HCT116 (cell line): ENCODE data around the gene FNDC3B. TPM values are rescaled to one million over a fixed set of nuclear protein-coding genes. Genes with fewer than 3 reads are reported as not detected.

Experiments
- ATAC-seq: fragments of 200-7000 bp; cut with Tn5 transposase; 2 replicates; pipeline ENCODE4 v1.9.1; 2020; ENCODE audit warnings: mild to moderate bottlenecking, moderate library complexity
- BruUV-seq: library from RNA; stranded (reverse); fragments of 400-500 nt; replicated peaks from 2 replicates; lab custom pipeline; 2021; lab: Mats Ljungman, UMichigan
- CTCF ChIA-PET: fragments of 300-600 bp; sonication (Branson Sonifier 250); formaldehyde crosslinking; loops from one replicate; lab custom pipeline; 2021; ENCODE audit warnings: antibody characterized with exemption; lab: Charles Lee
- POLR2A ChIA-PET: fragments of 300-600, 350-600 bp; sonication (Branson Sonifier 250); formaldehyde crosslinking; loops from one replicate; lab custom pipeline; 2021; ENCODE audit warnings: antibody characterized with exemption; lab: Charles Lee
- RAD21 ChIA-PET, 2 experiments: fragments of 300-600 bp; sonication (Branson Sonifier 250); formaldehyde crosslinking; loops; one replicate each; lab custom pipeline; 2023; ENCODE audit warnings: low total read pairs in 2 of 2; ENCODE audit not compliant: uncharacterized antibody in 2 of 2, unreplicated experiment in 2 of 2, low non-redundant PET in 1 of 2; lab: Charles Lee
- DNase-seq: peaks from one replicate; pipeline ENCODE4 v3.0.0-alpha.2; 2010; ENCODE audit warnings: low read depth, low spot score
- H2AFZ ChIP-seq: fragments of 200-600 bp; shearing (Covaris generic), sonication (generic); 2 replicates; pipeline ENCODE4 v1.6.1; 2017; ENCODE audit warnings: low read depth, mixed run types, mixed read lengths, antibody characterized with exemption, low read length; ENCODE audit not compliant: poor library complexity, severe bottlenecking
- H3K27ac ChIP-seq: 2 replicates; pipeline ENCODE4 v1.5.1; 2012; ENCODE audit warnings: low read depth, low read length
- H3K27me3 ChIP-seq: fragments of 200-600 bp; sonication (generic); 2 replicates; pipeline ENCODE4 v1.6.1; 2016; ENCODE audit warnings: mixed run types, low read length, mixed read lengths; ENCODE audit not compliant: insufficient read depth
- H3K36me3 ChIP-seq, 2 experiments: fragments of 200-500 bp in 1 of 2; fragments of 200-600 bp in 1 of 2; sonication (Bioruptor generic) in 1 of 2; sonication (generic) in 1 of 2; 2 replicates each; pipeline versions ENCODE4 v1.5.1 to v1.6.1; 2014 to 2016; ENCODE audit warnings: low read length in 2 of 2, inconsistent platforms in 1 of 2, mixed read lengths in 1 of 2, mixed run types in 1 of 2; ENCODE audit not compliant: insufficient read depth in 2 of 2, control insufficient read depth in 1 of 2
- H3K4me1 ChIP-seq, 2 experiments: fragments of 200-600 bp in 1 of 2; sonication (generic) in 1 of 2; 2 replicates each; pipeline versions ENCODE4 v1.5.1 to v1.6.1; 2012 to 2017; ENCODE audit warnings: low read length in 2 of 2, inconsistent platforms in 1 of 2, mild to moderate bottlenecking in 1 of 2, mixed read lengths in 1 of 2, mixed run types in 1 of 2, moderate library complexity in 1 of 2; ENCODE audit not compliant: insufficient read depth in 2 of 2, control insufficient read depth in 1 of 2
- H3K4me2 ChIP-seq: fragments of 200-600 bp; sonication (generic); 2 replicates; pipeline ENCODE4 v1.6.1; 2017; ENCODE audit warnings: mixed run types, low read length, mixed read lengths
- H3K4me3 ChIP-seq, 2 experiments: fragments of 200-600 bp in 1 of 2; sonication (generic) in 1 of 2; replicated peaks in 1 of 2; 2 replicates each; pipeline ENCODE4 v1.5.1; 2011 to 2016; ENCODE audit warnings: low read length in 2 of 2, control low read depth in 1 of 2, low read depth in 1 of 2, mild to moderate bottlenecking in 1 of 2, mixed read lengths in 1 of 2, mixed run types in 1 of 2
- H3K79me2 ChIP-seq: fragments of 200-600 bp; sonication (generic); 2 replicates; pipeline ENCODE4 v1.6.1; 2017; ENCODE audit warnings: mild to moderate bottlenecking, mixed run types, low read length, moderate library complexity, mixed read lengths; ENCODE audit not compliant: insufficient read depth
- H3K9ac ChIP-seq: fragments of 200-600 bp; sonication (generic); 2 replicates; pipeline ENCODE4 v1.6.1; 2016; ENCODE audit warnings: low read length, mixed read lengths
- H3K9me2 ChIP-seq: fragments of 200-600 bp; sonication (generic), shearing (Covaris generic); 2 replicates; pipeline ENCODE4 v1.6.1; 2017; ENCODE audit warnings: mixed run types, mild to moderate bottlenecking, moderate library complexity; ENCODE audit not compliant: insufficient read depth
- H3K9me3 ChIP-seq, 2 experiments: fragments of 200-500 bp in 1 of 2; fragments of 200-600 bp in 1 of 2; sonication (Bioruptor generic) in 1 of 2; sonication (generic) in 1 of 2; 2 replicates each; pipeline ENCODE4 v1.6.1; 2014 to 2017; ENCODE audit warnings: low read length in 2 of 2, mixed read lengths in 2 of 2, inconsistent platforms in 1 of 2, low read depth in 1 of 2, mild to moderate bottlenecking in 1 of 2, mixed run types in 1 of 2, moderate library complexity in 1 of 2; ENCODE audit not compliant: control insufficient read depth in 1 of 2, insufficient read depth in 1 of 2
- H4K20me1 ChIP-seq: fragments of 200-600 bp; sonication (generic), shearing (Covaris generic); 2 replicates; pipeline ENCODE4 v1.6.1; 2017; ENCODE audit warnings: mixed run types, mild to moderate bottlenecking, moderate library complexity; ENCODE audit not compliant: insufficient read depth
- JUND ChIP-seq: IDR thresholded peaks from 2 replicates; pipeline ENCODE4 v1.6.1; 2012
- POLR2A ChIP-seq: IDR thresholded peaks from 2 replicates; pipeline ENCODE4 v1.7.0; 2011; ENCODE audit warnings: borderline replicate concordance; ENCODE audit not compliant: insufficient read depth, insufficient read length; ENCODE audit errors: extremely low read depth
- SP1 ChIP-seq: IDR thresholded peaks from 2 replicates; pipeline ENCODE4 v1.6.1; 2012; ENCODE audit warnings: low read depth
- ZBTB33 ChIP-seq: IDR thresholded peaks from 2 replicates; pipeline ENCODE4 v1.6.1; 2011; ENCODE audit warnings: mild to moderate bottlenecking, low read length, moderate library complexity; ENCODE audit not compliant: insufficient replicate concordance; ENCODE audit errors: extremely low read depth
- intact Hi-C: fragments of 100-400 bp; cut with micrococcal nuclease; formaldehyde crosslinking; loops from 2 replicates; pipeline ENCODE4 v1.10.0; 2022
- total RNA-seq: library from RNA; stranded (reverse); gene quantifications from one replicate; pipeline ENCODE4 v1.2.1, GENCODE V29; 2021; ENCODE audit not compliant: unreplicated experiment

Gene FNDC3B
- total RNA-seq, 1 experiment from 2014 or later, result 45.7 TPM

- no TSS peak for BruUV-seq
- DNase-seq, result no peak
- ATAC-seq, result no peak
- H3K9ac ChIP-seq, result no peak overlapping the region
- POLR2A ChIA-PET, result no interaction called here
- no peaks in the 10 kb centered on the region for H3K79me2 ChIP-seq
- peaks cover 0 to 3% of the 10 kb centered on the region in 2 experiments; a peak in 2 of 4 replicates for H3K36me3 ChIP-seq
- H2AFZ ChIP-seq, result no peak overlapping the region
- no peaks in the 10 kb centered on the region for H4K20me1 ChIP-seq
- intact Hi-C loops, result no loop called here
- no peaks in the 10 kb centered on the region for H3K9me2 ChIP-seq
- peaks cover 9 to 14% of the 10 kb centered on the region in 2 experiments for H3K4me1 ChIP-seq
- H3K9me3 ChIP-seq, result no peaks in the 10 kb centered on the region
- H3K27me3 ChIP-seq, result no peaks in the 10 kb centered on the region
- CTCF ChIA-PET, result interaction anchor here (2.0 kb wide), 1 partner anchor 13 kb away, joined by 5 read pairs; no protein-coding TSS in a partner anchor
- RAD21 ChIA-PET, result no interaction called here
- H3K27ac ChIP-seq, result no peak overlapping the region
- no peak overlapping the region for H3K4me3 ChIP-seq
- no peak for TF ChIP-seq ZBTB33
- no peak overlapping the region for H3K4me2 ChIP-seq
Measured at GRCh38 chr3:172354931-172355499, 315.6 kb downstream of the FNDC3B start.

DNA sequence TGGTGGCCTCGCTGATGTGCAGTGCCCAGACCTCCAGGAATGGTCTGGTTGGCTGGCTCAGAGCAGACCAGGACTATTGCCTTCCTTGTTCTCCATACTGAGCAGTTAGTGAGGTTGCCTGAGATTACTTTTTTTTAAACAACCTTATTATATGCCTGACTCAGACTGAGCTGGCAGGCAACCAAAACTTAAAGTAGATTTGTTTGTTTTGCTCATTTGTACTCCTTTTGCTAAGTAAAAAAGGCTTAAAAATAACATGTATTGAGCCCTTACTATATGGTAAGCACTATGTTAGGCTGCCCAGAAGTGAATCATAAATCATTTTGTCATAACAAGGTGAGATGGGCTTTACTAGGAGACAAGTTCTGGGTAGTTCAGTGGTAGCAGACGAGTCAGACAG is 316.5 kb downstream of the FNDC3B start:
- Histone ChIP-seq H2AFZ (no peak overlapping the region), H3K27ac (peak overlapping the region; percentile 9; the same call in 1 of the 2 replicates), H3K9me2 (no peaks in the 10 kb centered on the region), H3K9ac (no peak overlapping the region), H3K4me3 (no peak overlapping the region), H3K9me3 (no peaks in the 10 kb centered on the region), H3K4me2 (peak overlapping the region; percentile 19; the same call in 1 of the 2 replicates), H3K27me3 (no peaks in the 10 kb centered on the region), H3K36me3 (peaks cover 0 to 3% of the 10 kb centered on the region in 2 experiments; a peak in 2 of 4 replicates), H4K20me1 (no peaks in the 10 kb centered on the region), H3K4me1 (peaks cover 9 to 14% of the 10 kb centered on the region in 2 experiments), H3K79me2 (no peaks in the 10 kb centered on the region)
- POLR2A ChIA-PET, result no interaction called here
- intact Hi-C loops, result no loop called here
- CTCF ChIA-PET, result interaction anchor here (2.0 kb wide), 1 partner anchor 14 kb away, joined by 5 read pairs; no protein-coding TSS in a partner anchor
- peak; percentile 73 for ATAC-seq
- RAD21 ChIA-PET, result no interaction called here
- TF ChIP-seq SP1, result peak; percentile 29; the same call in 1 of the 2 replicates
- no peak for TF ChIP-seq POLR2A
- TF ChIP-seq JUND, result 0 out of 2 replicates have a peak, but pooled peaks have one; percentile 27
- BruUV-seq, result no TSS peak
- peak; percentile 27 for DNase-seq
